Vagina (tissue), 2 donors: Measurements from ENCODE around the gene TTLL9.

Experiments used
- POLR2A ChIP-seq, 2 donors: fragments of 450-650 bp; IDR thresholded peaks; one replicate each; pipeline ENCODE4 v1.6.1; 2017; ENCODE audit warnings: antibody characterized with exemption in 2 of 2, mild to moderate bottlenecking in 2 of 2, moderate library complexity in 2 of 2
- TF ChIP-seq, protein P1 (sequence below), 3 experiments: fragments of 450-650 bp in 2 of 3; fragments of 200-600 bp in 1 of 3; sonication (generic) in 1 of 3; IDR thresholded peaks; one replicate each; pipeline ENCODE4 v1.5.1; 2017 to 2019; ENCODE audit warnings: antibody characterized with exemption in 3 of 3, mild to moderate bottlenecking in 2 of 3, moderate library complexity in 2 of 3

GRCh38 chr20:31953556-31954148, 83.2 kb downstream of the TTLL9 start:
- TF ChIP-seq POLR2A (IDR thresholded peaks at IDR 0.05): no peak
- TF ChIP-seq, protein P1, sequence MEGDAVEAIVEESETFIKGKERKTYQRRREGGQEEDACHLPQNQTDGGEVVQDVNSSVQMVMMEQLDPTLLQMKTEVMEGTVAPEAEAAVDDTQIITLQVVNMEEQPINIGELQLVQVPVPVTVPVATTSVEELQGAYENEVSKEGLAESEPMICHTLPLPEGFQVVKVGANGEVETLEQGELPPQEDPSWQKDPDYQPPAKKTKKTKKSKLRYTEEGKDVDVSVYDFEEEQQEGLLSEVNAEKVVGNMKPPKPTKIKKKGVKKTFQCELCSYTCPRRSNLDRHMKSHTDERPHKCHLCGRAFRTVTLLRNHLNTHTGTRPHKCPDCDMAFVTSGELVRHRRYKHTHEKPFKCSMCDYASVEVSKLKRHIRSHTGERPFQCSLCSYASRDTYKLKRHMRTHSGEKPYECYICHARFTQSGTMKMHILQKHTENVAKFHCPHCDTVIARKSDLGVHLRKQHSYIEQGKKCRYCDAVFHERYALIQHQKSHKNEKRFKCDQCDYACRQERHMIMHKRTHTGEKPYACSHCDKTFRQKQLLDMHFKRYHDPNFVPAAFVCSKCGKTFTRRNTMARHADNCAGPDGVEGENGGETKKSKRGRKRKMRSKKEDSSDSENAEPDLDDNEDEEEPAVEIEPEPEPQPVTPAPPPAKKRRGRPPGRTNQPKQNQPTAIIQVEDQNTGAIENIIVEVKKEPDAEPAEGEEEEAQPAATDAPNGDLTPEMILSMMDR (IDR thresholded peaks at IDR 0.05): no peak
